ENCODE results near the gene PARPBP. TPM values are rescaled to one million over a fixed set of nuclear protein-coding genes. Genes with fewer than 3 reads are reported as not detected.
"Not testable (repeated sequence)": the region's sequence is repeated elsewhere in the genome, so short reads cannot be mapped to it uniquely, and the experiment has no call there.

Gene PARPBP
- polyA plus RNA-seq, 2 of the 4 experiments (the other 2 are of a cell fraction) = 32.4 to 58.2 TPM

DNA sequence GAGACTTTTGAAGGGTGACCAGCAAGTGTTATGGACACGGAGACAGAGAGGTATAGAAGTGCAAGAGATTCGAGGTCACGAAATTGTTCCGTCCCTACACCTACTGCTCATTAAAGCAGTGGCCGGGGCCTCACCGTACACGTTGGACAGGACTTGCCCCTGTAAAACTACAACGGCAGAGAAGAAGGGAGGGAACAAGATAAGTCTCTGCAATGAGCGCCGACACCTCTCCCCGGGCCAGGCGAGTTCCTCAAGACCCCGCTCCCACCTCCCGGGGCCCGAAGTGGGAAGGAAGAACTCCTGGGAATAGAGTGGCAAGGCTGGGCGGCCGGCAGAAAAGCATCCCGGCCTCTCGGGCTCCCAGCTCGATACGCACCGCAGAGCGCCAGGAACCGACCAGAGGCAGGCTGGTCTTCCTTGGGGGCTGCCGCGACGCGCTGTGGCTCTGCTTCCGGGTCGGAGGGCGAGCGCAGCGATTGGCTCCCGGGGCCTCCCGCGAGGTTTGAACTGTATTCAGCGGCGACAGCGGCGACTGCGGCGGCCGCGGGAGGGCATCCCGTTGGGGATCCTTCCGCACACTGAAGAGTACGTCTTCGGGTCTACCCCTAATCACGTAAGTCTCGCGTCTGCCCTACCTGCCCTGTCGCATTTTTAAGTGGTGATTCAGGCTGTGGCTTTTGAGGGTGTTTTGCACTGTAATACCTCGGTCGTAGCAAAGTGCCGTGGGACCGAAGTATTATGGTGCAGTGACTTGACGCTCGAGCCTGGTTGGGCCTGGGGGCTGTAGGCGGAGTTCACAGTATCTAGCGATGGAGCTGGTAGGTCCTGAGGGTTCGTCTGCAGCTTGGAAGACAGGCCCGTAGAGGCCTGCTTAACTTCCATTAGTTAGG, at the start of gene PARPBP, which contains the start of gene NUP37 (continued):
- TF ChIP-seq, protein P1, sequence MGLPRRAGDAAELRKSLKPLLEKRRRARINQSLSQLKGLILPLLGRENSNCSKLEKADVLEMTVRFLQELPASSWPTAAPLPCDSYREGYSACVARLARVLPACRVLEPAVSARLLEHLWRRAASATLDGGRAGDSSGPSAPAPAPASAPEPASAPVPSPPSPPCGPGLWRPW (IDR thresholded peaks at IDR 0.05) = no peak
- TF ChIP-seq RCOR1 (IDR thresholded peaks at IDR 0.05; ENCODE audit: low read depth, low read length) (no peak), HOXB5 (CRISPR knock-in tag; IDR thresholded peaks at IDR 0.05) (no peak), RAD21 (conservative IDR thresholded peaks at IDR 0.05 in 1 of 2, IDR thresholded peaks at IDR 0.05 in 1 of 2) (no peak; a peak in 1 of 5 replicates), MYC (IDR thresholded peaks at IDR 0.05; ENCODE audit: borderline replicate concordance, low read length) (peak; percentile 55; the same call in 1 of the 2 replicates), JUN (IDR thresholded peaks at IDR 0.05) (peak; percentile 66 to 90; a peak in 4 of 5 replicates), RFX5 (IDR thresholded peaks at IDR 0.05) (no peak), NPAS2 (CRISPR knock-in tag; IDR thresholded peaks at IDR 0.05; ENCODE audit: borderline replicate concordance) (no peak), TFCP2L1 (CRISPR knock-in tag; IDR thresholded peaks at IDR 0.05) (no peak), CEBPB (IDR thresholded peaks at IDR 0.05) (no peak), EHF (CRISPR knock-in tag; IDR thresholded peaks at IDR 0.05) (no peak), HOXA7 (CRISPR knock-in tag; IDR thresholded peaks at IDR 0.05) (no peak), MAZ (IDR thresholded peaks at IDR 0.05; ENCODE audit: borderline replicate concordance, low read depth, low read length) (no peak), FOSL2 (IDR thresholded peaks at IDR 0.05) (no peak), FOSL2 (CRISPR knock-in tag; IDR thresholded peaks at IDR 0.05) (peak; percentile 20; the same call in 1 of the 2 replicates), MAFK (IDR thresholded peaks at IDR 0.05; ENCODE audit: partially characterized antibody) (no peak), SMC3 (IDR thresholded peaks at IDR 0.05) (peak; percentile 16; the same call in 1 of the 3 replicates), BHLHE40 (IDR thresholded peaks at IDR 0.05; ENCODE audit: low read depth, low read length) (no peak), NR3C1 (IDR thresholded peaks at IDR 0.05) (no peak), HEYL (CRISPR knock-in tag; IDR thresholded peaks at IDR 0.05) (no peak), POLR2A (IDR thresholded peaks at IDR 0.05; ENCODE audit: low read length) (peak; percentile 86), RARB (CRISPR knock-in tag; IDR thresholded peaks at IDR 0.05) (no peak)
- TF ChIP-seq, protein P2, sequence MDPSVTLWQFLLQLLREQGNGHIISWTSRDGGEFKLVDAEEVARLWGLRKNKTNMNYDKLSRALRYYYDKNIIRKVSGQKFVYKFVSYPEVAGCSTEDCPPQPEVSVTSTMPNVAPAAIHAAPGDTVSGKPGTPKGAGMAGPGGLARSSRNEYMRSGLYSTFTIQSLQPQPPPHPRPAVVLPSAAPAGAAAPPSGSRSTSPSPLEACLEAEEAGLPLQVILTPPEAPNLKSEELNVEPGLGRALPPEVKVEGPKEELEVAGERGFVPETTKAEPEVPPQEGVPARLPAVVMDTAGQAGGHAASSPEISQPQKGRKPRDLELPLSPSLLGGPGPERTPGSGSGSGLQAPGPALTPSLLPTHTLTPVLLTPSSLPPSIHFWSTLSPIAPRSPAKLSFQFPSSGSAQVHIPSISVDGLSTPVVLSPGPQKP (IDR thresholded peaks at IDR 0.05; ENCODE audit: low read depth, low read length) = no peak
- TF ChIP-seq, protein P3, sequence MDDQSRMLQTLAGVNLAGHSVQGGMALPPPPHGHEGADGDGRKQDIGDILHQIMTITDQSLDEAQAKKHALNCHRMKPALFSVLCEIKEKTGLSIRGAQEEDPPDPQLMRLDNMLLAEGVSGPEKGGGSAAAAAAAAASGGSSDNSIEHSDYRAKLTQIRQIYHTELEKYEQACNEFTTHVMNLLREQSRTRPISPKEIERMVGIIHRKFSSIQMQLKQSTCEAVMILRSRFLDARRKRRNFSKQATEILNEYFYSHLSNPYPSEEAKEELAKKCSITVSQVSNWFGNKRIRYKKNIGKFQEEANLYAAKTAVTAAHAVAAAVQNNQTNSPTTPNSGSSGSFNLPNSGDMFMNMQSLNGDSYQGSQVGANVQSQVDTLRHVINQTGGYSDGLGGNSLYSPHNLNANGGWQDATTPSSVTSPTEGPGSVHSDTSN (IDR thresholded peaks at IDR 0.05) = 0 out of 2 replicates have a peak, but pooled peaks have one; percentile 18
- TF ChIP-seq, protein P4, sequence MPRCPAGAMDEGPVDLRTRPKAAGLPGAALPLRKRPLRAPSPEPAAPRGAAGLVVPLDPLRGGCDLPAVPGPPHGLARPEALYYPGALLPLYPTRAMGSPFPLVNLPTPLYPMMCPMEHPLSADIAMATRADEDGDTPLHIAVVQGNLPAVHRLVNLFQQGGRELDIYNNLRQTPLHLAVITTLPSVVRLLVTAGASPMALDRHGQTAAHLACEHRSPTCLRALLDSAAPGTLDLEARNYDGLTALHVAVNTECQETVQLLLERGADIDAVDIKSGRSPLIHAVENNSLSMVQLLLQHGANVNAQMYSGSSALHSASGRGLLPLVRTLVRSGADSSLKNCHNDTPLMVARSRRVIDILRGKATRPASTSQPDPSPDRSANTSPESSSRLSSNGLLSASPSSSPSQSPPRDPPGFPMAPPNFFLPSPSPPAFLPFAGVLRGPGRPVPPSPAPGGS (IDR thresholded peaks at IDR 0.05) = peak; percentile 81; the same call in 2 of the 3 replicates
- TF ChIP-seq, protein P5, sequence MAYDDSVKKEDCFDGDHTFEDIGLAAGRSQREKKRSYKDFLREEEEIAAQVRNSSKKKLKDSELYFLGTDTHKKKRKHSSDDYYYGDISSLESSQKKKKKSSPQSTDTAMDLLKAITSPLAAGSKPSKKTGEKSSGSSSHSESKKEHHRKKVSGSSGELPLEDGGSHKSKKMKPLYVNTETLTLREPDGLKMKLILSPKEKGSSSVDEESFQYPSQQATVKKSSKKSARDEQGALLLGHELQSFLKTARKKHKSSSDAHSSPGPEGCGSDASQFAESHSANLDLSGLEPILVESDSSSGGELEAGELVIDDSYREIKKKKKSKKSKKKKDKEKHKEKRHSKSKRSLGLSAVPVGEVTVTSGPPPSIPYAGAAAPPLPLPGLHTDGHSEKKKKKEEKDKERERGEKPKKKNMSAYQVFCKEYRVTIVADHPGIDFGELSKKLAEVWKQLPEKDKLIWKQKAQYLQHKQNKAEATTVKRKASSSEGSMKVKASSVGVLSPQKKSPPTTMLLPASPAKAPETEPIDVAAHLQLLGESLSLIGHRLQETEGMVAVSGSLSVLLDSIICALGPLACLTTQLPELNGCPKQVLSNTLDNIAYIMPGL (CRISPR knock-in tag; IDR thresholded peaks at IDR 0.05; ENCODE audit: borderline replicate concordance) = no peak
- TF ChIP-seq, protein P6, sequence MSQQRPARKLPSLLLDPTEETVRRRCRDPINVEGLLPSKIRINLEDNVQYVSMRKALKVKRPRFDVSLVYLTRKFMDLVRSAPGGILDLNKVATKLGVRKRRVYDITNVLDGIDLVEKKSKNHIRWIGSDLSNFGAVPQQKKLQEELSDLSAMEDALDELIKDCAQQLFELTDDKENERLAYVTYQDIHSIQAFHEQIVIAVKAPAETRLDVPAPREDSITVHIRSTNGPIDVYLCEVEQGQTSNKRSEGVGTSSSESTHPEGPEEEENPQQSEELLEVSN (IDR thresholded peaks at IDR 0.05; ENCODE audit: borderline replicate concordance, low read depth) = no peak

DNA sequence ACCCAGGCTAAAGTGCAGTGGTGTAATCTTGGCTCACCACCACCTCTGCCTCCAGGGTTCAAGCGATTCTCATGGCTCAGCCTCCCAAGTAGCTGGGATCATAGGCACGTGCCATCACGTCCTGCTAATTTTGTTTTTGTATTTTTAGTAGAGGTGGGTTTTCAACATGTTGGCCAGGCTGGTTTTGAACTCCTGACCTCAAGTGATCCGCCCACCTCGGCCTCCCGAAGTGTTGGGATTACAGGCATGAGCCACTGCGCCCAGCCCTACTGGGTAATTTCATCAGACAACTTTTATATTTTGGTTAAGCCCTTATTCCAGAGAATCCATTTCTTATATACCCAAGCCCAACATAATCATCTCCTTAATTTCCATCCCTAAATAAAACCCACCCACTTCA, 47.9 kb upstream of the PARPBP start:
- H3K4me2 ChIP-seq; POLR2A ChIA-PET; H3K4me1 ChIP-seq; FAIRE-seq; H3K9me3 ChIP-seq; DNase-seq (ENCODE audit: low read depth in 1 of 2, low spot score in 1 of 2); H3K4me3 ChIP-seq; ATAC-seq; CTCF ChIA-PET; H3K27ac ChIP-seq: not testable (repeated sequence)
- 97% methylated on average over 7 of the region's 7 CpGs for WGBS (ENCODE audit: missing lambda C conversion rate)

Data from A549 (cell line).